WTC11 (cell line): ENCODE measurements around the gene CPNE9.

Experiments used
- ELF4 ChIP-seq: sonication (generic); formaldehyde crosslinking; IDR thresholded peaks from 2 replicates; pipeline ENCODE4 v1.8.1; 2022; ENCODE audit warnings: low read depth, mild to moderate bottlenecking, moderate library complexity, missing genetic modification reagents
- GABPB1 ChIP-seq: sonication (generic); formaldehyde crosslinking; IDR thresholded peaks from 2 replicates; pipeline ENCODE4 v1.8.1; 2023; ENCODE audit warnings: mild to moderate bottlenecking, missing genetic modification reagents
- RELA ChIP-seq: sonication (generic); formaldehyde crosslinking; IDR thresholded peaks from 2 replicates; pipeline ENCODE4 v1.8.1; 2022; ENCODE audit warnings: missing genetic modification reagents, mild to moderate bottlenecking, borderline replicate concordance
- SP1 ChIP-seq: sonication (generic); formaldehyde crosslinking; conservative IDR thresholded peaks from 2 replicates; pipeline ENCODE4 v1.8.1; 2022; ENCODE audit warnings: missing genetic modification reagents
- ZNF416 ChIP-seq: fragments of 250-450 bp; sonication (Bioruptor Pico); IDR thresholded peaks from 2 replicates; pipeline ENCODE4 v1.9.0; 2021; ENCODE audit warnings: mild to moderate bottlenecking, inconsistent platforms
- TF ChIP-seq, protein P1 (sequence below): fragments of 200-600 bp; IDR thresholded peaks from 2 replicates; pipeline ENCODE4 v1.8.0; 2022; ENCODE audit warnings: antibody characterized with exemption
- TF ChIP-seq, protein P2 (sequence below): sonication (generic); formaldehyde crosslinking; IDR thresholded peaks from 2 replicates; pipeline ENCODE4 v1.8.0; 2022; ENCODE audit warnings: mild to moderate bottlenecking, missing genetic modification reagents
- TF ChIP-seq, protein P3 (sequence below): sonication (generic); formaldehyde crosslinking; IDR thresholded peaks from 2 replicates; pipeline ENCODE4 v1.8.1; 2023; ENCODE audit warnings: mild to moderate bottlenecking, missing genetic modification reagents
- TF ChIP-seq, protein P4 (sequence below): sonication (generic); formaldehyde crosslinking; IDR thresholded peaks from 2 replicates; pipeline ENCODE4 v1.8.1; 2022; ENCODE audit warnings: low read depth, missing genetic modification reagents, borderline replicate concordance
- TF ChIP-seq, protein P5 (sequence below): fragments of 250-450 bp; sonication (Bioruptor Pico); IDR thresholded peaks from 2 replicates; pipeline ENCODE4 v1.9.0; 2021; ENCODE audit warnings: mild to moderate bottlenecking

DNA sequence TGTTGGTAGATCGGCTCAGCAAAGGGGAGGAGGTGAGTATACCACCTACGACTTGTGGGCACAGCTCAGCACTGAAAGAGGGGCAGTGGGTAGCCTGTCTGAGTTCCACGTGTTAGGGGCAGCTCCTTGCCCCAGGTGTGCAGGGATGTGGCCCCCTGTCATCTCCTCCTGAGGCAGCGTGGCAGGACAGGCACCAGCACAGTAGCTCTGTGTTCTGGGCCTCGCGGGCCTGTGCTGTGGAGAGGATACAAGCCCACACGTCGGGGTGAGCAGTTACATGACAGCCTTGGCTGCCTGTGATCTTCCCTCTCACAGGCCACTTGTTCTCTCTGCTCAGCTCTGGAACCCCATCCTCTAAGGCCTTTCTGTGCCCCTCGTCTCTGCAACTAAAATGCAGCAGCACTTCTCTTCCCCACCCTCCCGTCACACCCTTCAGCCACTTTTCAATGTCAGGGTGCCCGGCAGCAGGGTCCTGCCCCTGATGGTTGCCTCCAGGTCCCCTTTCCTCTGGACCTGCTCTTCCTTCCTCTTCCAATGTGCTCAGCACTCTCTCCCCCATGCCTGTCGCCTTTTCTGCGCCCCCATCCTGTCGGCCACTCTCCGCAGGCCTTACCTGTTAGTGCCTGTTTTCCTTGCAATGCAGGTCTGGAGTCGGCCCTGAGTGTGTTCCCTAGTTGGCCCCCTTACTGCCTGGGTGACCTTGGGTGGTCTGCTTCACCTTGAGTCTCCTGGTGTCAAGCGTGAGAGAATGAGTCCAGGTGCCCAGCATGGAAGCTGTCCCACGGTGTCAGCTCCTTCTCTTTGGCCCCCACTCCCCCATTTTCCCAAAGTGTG, 18.2 kb upstream of the CPNE9 start:
- TF ChIP-seq, protein P1, sequence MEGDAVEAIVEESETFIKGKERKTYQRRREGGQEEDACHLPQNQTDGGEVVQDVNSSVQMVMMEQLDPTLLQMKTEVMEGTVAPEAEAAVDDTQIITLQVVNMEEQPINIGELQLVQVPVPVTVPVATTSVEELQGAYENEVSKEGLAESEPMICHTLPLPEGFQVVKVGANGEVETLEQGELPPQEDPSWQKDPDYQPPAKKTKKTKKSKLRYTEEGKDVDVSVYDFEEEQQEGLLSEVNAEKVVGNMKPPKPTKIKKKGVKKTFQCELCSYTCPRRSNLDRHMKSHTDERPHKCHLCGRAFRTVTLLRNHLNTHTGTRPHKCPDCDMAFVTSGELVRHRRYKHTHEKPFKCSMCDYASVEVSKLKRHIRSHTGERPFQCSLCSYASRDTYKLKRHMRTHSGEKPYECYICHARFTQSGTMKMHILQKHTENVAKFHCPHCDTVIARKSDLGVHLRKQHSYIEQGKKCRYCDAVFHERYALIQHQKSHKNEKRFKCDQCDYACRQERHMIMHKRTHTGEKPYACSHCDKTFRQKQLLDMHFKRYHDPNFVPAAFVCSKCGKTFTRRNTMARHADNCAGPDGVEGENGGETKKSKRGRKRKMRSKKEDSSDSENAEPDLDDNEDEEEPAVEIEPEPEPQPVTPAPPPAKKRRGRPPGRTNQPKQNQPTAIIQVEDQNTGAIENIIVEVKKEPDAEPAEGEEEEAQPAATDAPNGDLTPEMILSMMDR = no peak
- TF ChIP-seq, protein P2, sequence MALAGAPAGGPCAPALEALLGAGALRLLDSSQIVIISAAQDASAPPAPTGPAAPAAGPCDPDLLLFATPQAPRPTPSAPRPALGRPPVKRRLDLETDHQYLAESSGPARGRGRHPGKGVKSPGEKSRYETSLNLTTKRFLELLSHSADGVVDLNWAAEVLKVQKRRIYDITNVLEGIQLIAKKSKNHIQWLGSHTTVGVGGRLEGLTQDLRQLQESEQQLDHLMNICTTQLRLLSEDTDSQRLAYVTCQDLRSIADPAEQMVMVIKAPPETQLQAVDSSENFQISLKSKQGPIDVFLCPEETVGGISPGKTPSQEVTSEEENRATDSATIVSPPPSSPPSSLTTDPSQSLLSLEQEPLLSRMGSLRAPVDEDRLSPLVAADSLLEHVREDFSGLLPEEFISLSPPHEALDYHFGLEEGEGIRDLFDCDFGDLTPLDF (CRISPR knock-in tag) = no peak
- TF ChIP-seq SP1 (no peak), GABPB1 (CRISPR knock-in tag) (no peak), RELA (CRISPR knock-in tag) (no peak), ELF4 (no peak), ZNF416 (CRISPR knock-in tag) (no peak)
- TF ChIP-seq, protein P3, sequence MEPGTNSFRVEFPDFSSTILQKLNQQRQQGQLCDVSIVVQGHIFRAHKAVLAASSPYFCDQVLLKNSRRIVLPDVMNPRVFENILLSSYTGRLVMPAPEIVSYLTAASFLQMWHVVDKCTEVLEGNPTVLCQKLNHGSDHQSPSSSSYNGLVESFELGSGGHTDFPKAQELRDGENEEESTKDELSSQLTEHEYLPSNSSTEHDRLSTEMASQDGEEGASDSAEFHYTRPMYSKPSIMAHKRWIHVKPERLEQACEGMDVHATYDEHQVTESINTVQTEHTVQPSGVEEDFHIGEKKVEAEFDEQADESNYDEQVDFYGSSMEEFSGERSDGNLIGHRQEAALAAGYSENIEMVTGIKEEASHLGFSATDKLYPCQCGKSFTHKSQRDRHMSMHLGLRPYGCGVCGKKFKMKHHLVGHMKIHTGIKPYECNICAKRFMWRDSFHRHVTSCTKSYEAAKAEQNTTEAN (CRISPR knock-in tag) = no peak
- TF ChIP-seq, protein P4, sequence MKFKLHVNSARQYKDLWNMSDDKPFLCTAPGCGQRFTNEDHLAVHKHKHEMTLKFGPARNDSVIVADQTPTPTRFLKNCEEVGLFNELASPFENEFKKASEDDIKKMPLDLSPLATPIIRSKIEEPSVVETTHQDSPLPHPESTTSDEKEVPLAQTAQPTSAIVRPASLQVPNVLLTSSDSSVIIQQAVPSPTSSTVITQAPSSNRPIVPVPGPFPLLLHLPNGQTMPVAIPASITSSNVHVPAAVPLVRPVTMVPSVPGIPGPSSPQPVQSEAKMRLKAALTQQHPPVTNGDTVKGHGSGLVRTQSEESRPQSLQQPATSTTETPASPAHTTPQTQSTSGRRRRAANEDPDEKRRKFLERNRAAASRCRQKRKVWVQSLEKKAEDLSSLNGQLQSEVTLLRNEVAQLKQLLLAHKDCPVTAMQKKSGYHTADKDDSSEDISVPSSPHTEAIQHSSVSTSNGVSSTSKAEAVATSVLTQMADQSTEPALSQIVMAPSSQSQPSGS (CRISPR knock-in tag) = no peak
- TF ChIP-seq, protein P5, sequence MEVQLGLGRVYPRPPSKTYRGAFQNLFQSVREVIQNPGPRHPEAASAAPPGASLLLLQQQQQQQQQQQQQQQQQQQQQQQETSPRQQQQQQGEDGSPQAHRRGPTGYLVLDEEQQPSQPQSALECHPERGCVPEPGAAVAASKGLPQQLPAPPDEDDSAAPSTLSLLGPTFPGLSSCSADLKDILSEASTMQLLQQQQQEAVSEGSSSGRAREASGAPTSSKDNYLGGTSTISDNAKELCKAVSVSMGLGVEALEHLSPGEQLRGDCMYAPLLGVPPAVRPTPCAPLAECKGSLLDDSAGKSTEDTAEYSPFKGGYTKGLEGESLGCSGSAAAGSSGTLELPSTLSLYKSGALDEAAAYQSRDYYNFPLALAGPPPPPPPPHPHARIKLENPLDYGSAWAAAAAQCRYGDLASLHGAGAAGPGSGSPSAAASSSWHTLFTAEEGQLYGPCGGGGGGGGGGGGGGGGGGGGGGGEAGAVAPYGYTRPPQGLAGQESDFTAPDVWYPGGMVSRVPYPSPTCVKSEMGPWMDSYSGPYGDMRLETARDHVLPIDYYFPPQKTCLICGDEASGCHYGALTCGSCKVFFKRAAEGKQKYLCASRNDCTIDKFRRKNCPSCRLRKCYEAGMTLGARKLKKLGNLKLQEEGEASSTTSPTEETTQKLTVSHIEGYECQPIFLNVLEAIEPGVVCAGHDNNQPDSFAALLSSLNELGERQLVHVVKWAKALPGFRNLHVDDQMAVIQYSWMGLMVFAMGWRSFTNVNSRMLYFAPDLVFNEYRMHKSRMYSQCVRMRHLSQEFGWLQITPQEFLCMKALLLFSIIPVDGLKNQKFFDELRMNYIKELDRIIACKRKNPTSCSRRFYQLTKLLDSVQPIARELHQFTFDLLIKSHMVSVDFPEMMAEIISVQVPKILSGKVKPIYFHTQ = no peak
